Suppressor macrophage (primary cell): ENCODE measurements around the gene NSMCE1.
"Not testable (repeated sequence)": the region's sequence is repeated elsewhere in the genome, so short reads cannot be mapped to it uniquely, and the experiment has no call there.

ENCODE experiments used
- DNase-seq, 4 experiments: peaks; one replicate each; pipeline ENCODE4 v3.0.0-alpha.2; 2020 to 2022

The NSMCE1 gene

GRCh38 chr16:27215660-27216059, 52.9 kb downstream of the NSMCE1 start:
- no peak for DNase-seq

GRCh38 chr16:27214084-27214961, 54.2 kb downstream of the NSMCE1 start:
- no peak for DNase-seq

- DNase-seq, result no peak
These were observed 57.5 kb downstream of the NSMCE1 start for GRCh38 chr16:27211026-27211425.

- DNase-seq, result no peak
These were observed 58.4 kb downstream of the NSMCE1 start for GRCh38 chr16:27210174-27210573.

GRCh38 chr16:27209591-27209990, 59.0 kb downstream of the NSMCE1 start:
- no peak for DNase-seq

GRCh38 chr16:27208796-27209195, 59.8 kb downstream of the NSMCE1 start:
- DNase-seq, result no peak

- DNase-seq, result no peak
These were observed 60.4 kb downstream of the NSMCE1 start for GRCh38 chr16:27208081-27208680.

- not testable (repeated sequence) for DNase-seq
These were observed 61.5 kb downstream of the NSMCE1 start for GRCh38 chr16:27207121-27207520.

GRCh38 chr16:27205423-27206065, 63.0 kb downstream of the NSMCE1 start:
- DNase-seq, result no peak

GRCh38 chr16:27204312-27204915, 64.2 kb downstream of the NSMCE1 start:
- no peak for DNase-seq

- peak; percentile 100 for DNase-seq
These were observed 64.9 kb downstream of the NSMCE1 start, which contains the start of gene KDM8 for GRCh38 chr16:27203507-27204311. Gene KDM8 (plus strand): TSS chr16:27203526. CDS start chr16:27210124, 6,598 bp downstream.

- DNase-seq, result peak in 3 of 4 experiments; percentile 88 to 94 (median 94)
These were observed 65.6 kb downstream of the NSMCE1 start for GRCh38 chr16:27202923-27203506.

GRCh38 chr16:27200914-27201313, 67.7 kb downstream of the NSMCE1 start:
- DNase-seq, result not testable (repeated sequence)

GRCh38 chr16:27199736-27200135, 68.8 kb downstream of the NSMCE1 start:
- peak; percentile 61 to 85 (median 74) for DNase-seq

- DNase-seq, result no peak
These were observed 69.4 kb downstream of the NSMCE1 start for GRCh38 chr16:27199235-27199586.

- no peak for DNase-seq
These were observed 69.9 kb downstream of the NSMCE1 start for GRCh38 chr16:27198451-27199234.

GRCh38 chr16:27197004-27197403, 71.6 kb downstream of the NSMCE1 start:
- no peak for DNase-seq

- no peak for DNase-seq
These were observed 72.5 kb downstream of the NSMCE1 start for GRCh38 chr16:27195941-27196595.

- DNase-seq, result no peak
These were observed 73.4 kb downstream of the NSMCE1 start for GRCh38 chr16:27195076-27195741.
